SK-N-SH (cell line): ENCODE results near the gene FASTK. TPM values are rescaled to one million over a fixed set of nuclear protein-coding genes. Genes with fewer than 3 reads are reported as not detected.

Experiments
- CTCF ChIA-PET: fragments of 300-600, 350-600 bp; formaldehyde crosslinking; extraction: SDS; loops from one replicate; lab custom pipeline; 2021; lab: Yijun Ruan, JAX
- POLR2A ChIA-PET: fragments of 350-600 bp; sonication (Branson Sonifier 250); formaldehyde crosslinking; extraction: SDS; loops from one replicate; lab custom pipeline; 2020; ENCODE audit warnings: antibody characterized with exemption, inconsistent platforms; lab: Yijun Ruan, JAX
- DNase-seq: peaks from one replicate; pipeline ENCODE4 v3.0.0; 2012
- H2AFZ ChIP-seq: fragments of 200-600 bp; sonication (generic); 2 replicates; pipeline ENCODE4 v1.8.1; 2016; ENCODE audit warnings: antibody characterized with exemption, mild to moderate bottlenecking, low read depth
- H3F3A ChIP-seq: fragments of 200-600 bp; sonication (generic); replicated peaks from 2 replicates; pipeline ENCODE3; 2016; ENCODE audit warnings: antibody characterized with exemption, mild to moderate bottlenecking; ENCODE audit not compliant: insufficient read depth
- H3K27ac ChIP-seq, 2 experiments: fragments of 200-500 bp in 1 of 2; fragments of 200-600 bp in 1 of 2; sonication (Bioruptor generic) in 1 of 2; sonication (generic), shearing (Covaris generic) in 1 of 2; 2 replicates each; pipeline versions ENCODE4 v1.5.1 to v1.6.1; 2014 to 2016; ENCODE audit warnings: low read depth in 2 of 2, inconsistent platforms in 1 of 2, low read length in 1 of 2, mild to moderate bottlenecking in 1 of 2, mixed read lengths in 1 of 2
- H3K27me3 ChIP-seq: fragments of 200-600 bp; sonication (generic), shearing (Covaris generic); 2 replicates; pipeline ENCODE4 v1.6.1; 2016; ENCODE audit warnings: mixed run types; ENCODE audit not compliant: insufficient read depth
- H3K36me3 ChIP-seq, 2 experiments: fragments of 200-500 bp in 1 of 2; fragments of 200-600 bp in 1 of 2; sonication (Bioruptor generic) in 1 of 2; sonication (generic) in 1 of 2; replicated peaks in 1 of 2; 2 replicates each; pipeline versions ENCODE3 to v1.5.1; 2014 to 2016; ENCODE audit warnings: low read length in 1 of 2, mild to moderate bottlenecking in 1 of 2; ENCODE audit not compliant: insufficient read depth in 2 of 2, control insufficient read depth in 1 of 2
- H3K4me1 ChIP-seq, 2 experiments: fragments of 200-500 bp in 1 of 2; fragments of 200-600 bp in 1 of 2; sonication (Bioruptor generic) in 1 of 2; sonication (generic), shearing (Covaris generic) in 1 of 2; 2 replicates each; pipeline versions ENCODE4 v1.5.1 to v1.6.1; 2014 to 2016; ENCODE audit warnings: low read depth in 1 of 2, low read length in 1 of 2, mixed run types in 1 of 2; ENCODE audit not compliant: insufficient read depth in 2 of 2, control insufficient read depth in 1 of 2
- H3K4me2 ChIP-seq: fragments of 200-600 bp; sonication (generic), shearing (Covaris generic); 2 replicates; pipeline ENCODE4 v1.6.1; 2017; ENCODE audit warnings: mixed run types
- H3K4me3 ChIP-seq, 2 experiments: fragments of 200-500 bp in 1 of 2; fragments of 200-600 bp in 1 of 2; sonication (Bioruptor generic) in 1 of 2; sonication (generic), shearing (Covaris generic) in 1 of 2; 2 replicates each; pipeline versions ENCODE4 v1.5.1 to v1.8.1; 2014 to 2016; ENCODE audit warnings: low read depth in 2 of 2, inconsistent platforms in 1 of 2, low read length in 1 of 2, mild to moderate bottlenecking in 1 of 2, mixed read lengths in 1 of 2, moderate library complexity in 1 of 2
- H3K79me2 ChIP-seq: fragments of 200-600 bp; sonication (generic); 2 replicates; pipeline ENCODE4 v1.8.1; 2017; ENCODE audit warnings: mild to moderate bottlenecking; ENCODE audit not compliant: insufficient read depth
- H3K9ac ChIP-seq: fragments of 200-600 bp; sonication (generic); 2 replicates; pipeline ENCODE4 v1.6.1; 2017; ENCODE audit warnings: mixed run types
- H3K9me2 ChIP-seq: fragments of 200-600 bp; sonication (generic); 2 replicates; pipeline ENCODE4 v1.6.1; 2017; ENCODE audit warnings: mixed run types
- H3K9me3 ChIP-seq: fragments of 200-600 bp; sonication (generic); 2 replicates; pipeline ENCODE4 v1.6.1; 2017; ENCODE audit warnings: mixed run types, mild to moderate bottlenecking, moderate library complexity
- H4K20me1 ChIP-seq: fragments of 200-600 bp; sonication (generic); 2 replicates; pipeline ENCODE4 v1.6.1; 2017; ENCODE audit warnings: mild to moderate bottlenecking, mixed run types; ENCODE audit not compliant: insufficient read depth
- ELF1 ChIP-seq: IDR thresholded peaks from 2 replicates; pipeline ENCODE4 v1.4.0; 2012
- EZH2phosphoT487 ChIP-seq: fragments of 200-600 bp; sonication (generic); IDR thresholded peaks from 2 replicates; pipeline ENCODE4 v1.6.1; 2017; ENCODE audit warnings: low read depth, mixed run types, mild to moderate bottlenecking, antibody characterized with exemption, moderate library complexity, borderline replicate concordance
- FOSL2 ChIP-seq: IDR thresholded peaks from 2 replicates; pipeline ENCODE4 v1.4.0; 2012; ENCODE audit warnings: low read depth, mild to moderate bottlenecking, moderate library complexity, borderline replicate concordance
- FOXM1 ChIP-seq: IDR thresholded peaks from 2 replicates; pipeline ENCODE4 v1.4.0; 2012; ENCODE audit warnings: low read depth, mild to moderate bottlenecking
- JUND ChIP-seq: IDR thresholded peaks from 2 replicates; pipeline ENCODE4 v1.4.0; 2012
- MAX ChIP-seq: IDR thresholded peaks from 2 replicates; pipeline ENCODE4 v1.4.0; 2012; ENCODE audit warnings: low read depth
- MEF2A ChIP-seq: IDR thresholded peaks from 2 replicates; pipeline ENCODE4 v1.4.0; 2012; ENCODE audit warnings: low read depth, borderline replicate concordance
- MXI1 ChIP-seq: IDR thresholded peaks from 2 replicates; pipeline ENCODE4 v1.6.1; 2012; ENCODE audit warnings: mild to moderate bottlenecking, low read depth, low read length, improper control_type of control experiment
- NFIC ChIP-seq: IDR thresholded peaks from 2 replicates; pipeline ENCODE4 v1.4.0; 2012; ENCODE audit warnings: borderline replicate concordance
- NRF1 ChIP-seq: IDR thresholded peaks from 2 replicates; pipeline ENCODE4 v1.6.1; 2012; ENCODE audit warnings: low read depth, mild to moderate bottlenecking, low read length
- PBX3 ChIP-seq: IDR thresholded peaks from 2 replicates; pipeline ENCODE4; 2012
- POLR2AphosphoS5 ChIP-seq: IDR thresholded peaks from 2 replicates; pipeline ENCODE4 v1.6.1; 2012; ENCODE audit warnings: low read depth, low read length
- RCOR1 ChIP-seq: fragments of 150-350 bp; IDR thresholded peaks from 2 replicates; pipeline ENCODE4 v1.6.1; 2017; ENCODE audit warnings: antibody characterized with exemption, low read length
- RXRA ChIP-seq: IDR thresholded peaks from 2 replicates; pipeline ENCODE4 v1.4.0; 2012; ENCODE audit warnings: low read depth, mild to moderate bottlenecking, borderline replicate concordance
- SMC3 ChIP-seq: IDR thresholded peaks from 2 replicates; pipeline ENCODE4 v1.6.1; 2012; ENCODE audit warnings: low read depth, low read length, improper control_type of control experiment
- USF1 ChIP-seq: IDR thresholded peaks from 2 replicates; pipeline ENCODE4 v1.4.0; 2012; ENCODE audit warnings: low read depth, borderline replicate concordance
- USF2 ChIP-seq: fragments of 150-350 bp; IDR thresholded peaks from 2 replicates; pipeline ENCODE4 v1.6.1; 2017; ENCODE audit warnings: antibody characterized with exemption, low read length, low read depth, borderline replicate concordance
- ZBTB33 ChIP-seq: IDR thresholded peaks from 2 replicates; pipeline ENCODE4 v1.4.0; 2012; ENCODE audit warnings: low read depth, borderline replicate concordance
- WGBS: methylation state at CpG from one replicate; pipeline ENCODE4 v1.1.6; 2017; ENCODE audit warnings: low lambda C conversion rate; 5-methylcytosine and 5-hydroxymethylcytosine counted together
- polyA plus RNA-seq, 3 experiments: library from polyadenylated mRNA; depleted of rRNA; stranded (reverse); fragments of >200 nt; gene quantifications; 2 replicates each; pipeline ENCODE4 v1.2.3, GENCODE V29; 2012

The FASTK gene
- polyA plus RNA-seq, 1 of the 3 experiments (the other 2 are of a cell fraction) = 125 TPM

- no peak overlapping the region for H3K4me2 ChIP-seq
- no peak overlapping the region for H3K4me3 ChIP-seq
- no peak overlapping the region for H3K27ac ChIP-seq
- peaks cover 23 to 29% of the 10 kb centered on the region in 2 experiments for H3K4me1 ChIP-seq
- no peak for DNase-seq
- no peaks in the 10 kb centered on the region for H3K9me3 ChIP-seq
- WGBS = 83% methylated on average over 15 of the region's 15 CpGs
- TF ChIP-seq POLR2AphosphoS5 (no peak), NFIC (no peak), ELF1 (no peak), MXI1 (no peak), SMC3 (no peak), PBX3 (no peak), USF2 (no peak), FOSL2 (no peak), USF1 (no peak), ZBTB33 (no peak), EZH2phosphoT487 (no peak), FOXM1 (no peak), JUND (no peak), RCOR1 (no peak), NRF1 (no peak), MEF2A (no peak), RXRA (no peak), MAX (no peak)
- H4K20me1 ChIP-seq = peaks cover 98% of the 10 kb centered on the region
- CTCF ChIA-PET = interaction anchor here (0.9 to 18.7 kb wide), 18 partner anchors 8 to 211 kb away, joined by 3 to 474 read pairs (median 8); partner anchors contain the start of genes ABCB8, AGAP3, CDK5 and FASTK
- H3K27me3 ChIP-seq = no peaks in the 10 kb centered on the region
- POLR2A ChIA-PET = interaction anchor here (0.8 kb wide), 1 partner anchor 70 kb away, joined by 4 read pairs; no protein-coding TSS in a partner anchor
- H3K9me2 ChIP-seq = no peaks in the 10 kb centered on the region
- peaks cover 52% of the 10 kb centered on the region for H3F3A ChIP-seq
- peaks cover 0 to under 1% of the 10 kb centered on the region in 2 experiments for H3K36me3 ChIP-seq
- no peak overlapping the region for H2AFZ ChIP-seq
- H3K9ac ChIP-seq = no peak overlapping the region
- H3K79me2 ChIP-seq = peaks cover 81% of the 10 kb centered on the region
Measured at GRCh38 chr7:151109094-151110048, 28.8 kb upstream of the FASTK start.
